NCI-H2171 (cell line): ENCODE data around the gene MS4A14.
"Not testable (repeated sequence)": the region's sequence is repeated elsewhere in the genome, so short reads cannot be mapped to it uniquely, and the experiment has no call there.

Experiments used
- DNase-seq: peaks from one replicate; lab custom pipeline; 2025; lab: John Stamatoyannopoulos, UW

MS4A14 gene

GRCh38 chr11:60389279-60389910, 6.9 kb upstream of the MS4A14 start:
- no peak for DNase-seq

GRCh38 chr11:60390419-60390818, 5.8 kb upstream of the MS4A14 start:
- DNase-seq: no peak

- DNase-seq: no peak
These were observed 3.9 kb upstream of the MS4A14 start for GRCh38 chr11:60392361-60392760.

GRCh38 chr11:60393016-60393415, 3.2 kb upstream of the MS4A14 start:
- no peak for DNase-seq

GRCh38 chr11:60394666-60395380, 1.4 kb upstream of the MS4A14 start:
- no peak for DNase-seq

GRCh38 chr11:60396799-60397198, 540 bp downstream of the MS4A14 start:
- no peak for DNase-seq

- DNase-seq: no peak
These were observed 23.8 kb downstream of the MS4A14 start for GRCh38 chr11:60420015-60420414.

GRCh38 chr11:60422609-60423008, 26.4 kb downstream of the MS4A14 start:
- DNase-seq: no peak

- DNase-seq: no peak
These were observed 32.3 kb downstream of the MS4A14 start for GRCh38 chr11:60428517-60428916.

- no peak for DNase-seq
These were observed 33.0 kb downstream of the MS4A14 start, which contains the start of gene MS4A5 for GRCh38 chr11:60429272-60429671. Gene MS4A5, plus strand, starts transcription at chr11:60429572. Its CDS starts 103 bp downstream, at chr11:60429675.

- no peak for DNase-seq
These were observed 35.0 kb downstream of the MS4A14 start for GRCh38 chr11:60431251-60431650.

- no peak for DNase-seq
These were observed 37.1 kb downstream of the MS4A14 start for GRCh38 chr11:60433401-60433800.

- DNase-seq: no peak
These were observed 50.8 kb downstream of the MS4A14 start for GRCh38 chr11:60447070-60447469.

GRCh38 chr11:60447846-60448245, 51.6 kb downstream of the MS4A14 start:
- DNase-seq: no peak

GRCh38 chr11:60451185-60451584, 54.9 kb downstream of the MS4A14 start:
- DNase-seq: not testable (repeated sequence)

GRCh38 chr11:60454212-60454611, 58.0 kb downstream of the MS4A14 start:
- DNase-seq: no peak

- no peak for DNase-seq
These were observed 59.3 kb downstream of the MS4A14 start, which contains the start of gene MS4A1 for GRCh38 chr11:60455531-60456042. Gene MS4A1, plus strand, starts transcription at chr11:60455847. Its CDS starts 6,528 bp downstream, at chr11:60462375.

- no peak for DNase-seq
These were observed 61.3 kb downstream of the MS4A14 start for GRCh38 chr11:60457576-60457975.

- DNase-seq: no peak
These were observed 63.1 kb downstream of the MS4A14 start for GRCh38 chr11:60459345-60459744.
